Iris pigment epithelial cell (primary cell): ENCODE results near the gene IP6K2.
"Not testable (repeated sequence)": the region's sequence is repeated elsewhere in the genome, so short reads cannot be mapped to it uniquely, and the experiment has no call there.

ENCODE experiments used
- DNase-seq: peaks from one replicate; pipeline ENCODE4 v3.0.0-alpha.2; 2011; ENCODE audit warnings: low read depth

IP6K2 gene

DNA sequence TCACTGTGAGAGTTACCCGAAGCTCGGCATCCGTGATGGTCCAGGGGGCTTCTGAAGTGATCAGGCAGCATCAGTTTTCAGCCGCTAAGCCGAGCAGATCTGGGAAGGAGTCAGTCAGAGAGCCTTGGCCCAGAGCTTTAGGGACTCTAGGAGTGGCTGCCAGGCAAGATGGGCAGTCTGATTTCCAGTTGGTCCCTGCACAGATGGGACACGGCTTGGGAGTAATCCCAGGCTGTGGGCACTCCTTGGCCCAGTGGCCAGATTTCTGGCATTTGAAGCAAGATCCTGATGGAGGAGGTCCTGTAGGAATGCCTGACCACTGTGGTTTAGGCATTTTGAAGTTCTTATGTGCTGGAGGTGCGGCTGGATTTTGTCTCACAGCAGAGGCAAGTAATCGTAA, 10.5 kb upstream of the IP6K2 start:
- DNase-seq = no peak

GRCh38 chr3:48725185-48725855, 8.3 kb upstream of the IP6K2 start:
- DNase-seq = not testable (repeated sequence)

DNA sequence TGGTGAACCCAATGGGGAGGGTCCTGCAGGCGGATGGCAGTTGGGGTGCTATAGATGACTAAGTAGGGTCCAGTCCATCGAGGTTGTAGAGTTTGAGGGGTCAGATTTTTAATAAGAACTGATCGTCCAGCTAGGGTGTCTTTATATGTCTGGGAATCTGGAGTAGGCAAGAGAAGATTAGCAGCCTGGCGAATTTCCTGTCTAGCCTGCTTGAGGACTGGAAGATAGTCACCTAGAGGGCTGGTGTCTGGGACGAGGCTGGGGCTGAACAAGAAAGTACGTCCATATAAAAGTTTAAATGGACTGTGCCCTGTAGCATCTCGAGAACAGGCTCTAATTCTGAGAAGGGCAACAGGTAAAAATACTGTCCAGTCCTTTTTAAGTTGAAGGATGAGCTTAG, 6.7 kb upstream of the IP6K2 start:
- no peak for DNase-seq

- not testable (repeated sequence) for DNase-seq
Observed at GRCh38 chr3:48723293-48723692, 6.3 kb upstream of the IP6K2 start.

GRCh38 chr3:48716508-48716981, 476 bp downstream of the IP6K2 start:
- no peak for DNase-seq

DNA sequence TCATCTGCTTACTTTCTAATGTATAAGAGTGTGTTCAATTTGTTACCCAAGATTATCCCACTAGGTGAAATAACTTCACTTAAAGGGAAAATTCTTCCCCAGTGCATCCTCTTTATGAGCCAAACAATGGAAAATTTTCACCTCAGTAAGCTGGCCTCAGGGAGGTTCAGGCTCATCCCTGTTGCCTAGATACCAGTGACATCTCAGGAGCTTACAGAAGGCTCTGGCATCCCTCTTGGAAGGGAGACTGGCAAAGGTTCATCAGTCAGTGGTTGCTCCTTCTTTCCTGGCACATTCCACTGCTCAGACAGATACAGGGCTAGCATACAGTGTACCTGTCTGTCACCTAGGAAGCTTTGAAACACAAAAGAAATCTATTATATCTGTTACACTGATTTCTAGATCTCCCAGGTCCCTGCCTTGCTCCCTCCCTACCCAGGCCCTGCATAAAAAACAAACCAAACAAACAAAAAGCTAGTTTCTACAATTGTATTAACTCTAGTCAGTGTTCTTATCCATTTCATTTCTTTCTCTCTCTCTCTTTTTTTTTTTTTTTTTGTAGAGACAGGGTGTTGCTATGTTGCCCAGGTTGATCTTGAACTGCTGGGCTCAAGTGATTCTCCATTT, 1.7 kb downstream of the IP6K2 start:
- DNase-seq = peak; percentile 70

- no peak for DNase-seq
Observed at GRCh38 chr3:48711727-48712126, 5.3 kb downstream of the IP6K2 start.

DNA sequence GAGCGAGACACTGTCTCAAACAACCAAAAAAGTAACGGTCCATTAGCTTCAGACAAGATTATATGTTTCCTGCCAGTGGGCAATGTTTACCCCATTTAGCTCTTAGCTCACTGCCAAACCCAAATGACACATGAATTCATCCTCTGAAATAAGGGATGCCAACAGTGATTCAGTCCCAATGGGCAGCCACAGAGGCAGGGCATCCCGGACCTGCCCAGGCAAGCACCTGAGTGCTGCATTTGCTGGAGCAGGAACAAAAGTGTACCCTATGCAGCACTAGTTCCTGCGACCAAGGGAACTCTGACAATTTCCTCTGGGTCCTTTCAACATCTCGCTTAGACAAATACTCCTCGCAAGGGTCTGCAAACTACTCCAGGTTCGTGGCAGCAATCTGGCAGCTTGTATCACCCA, 8.0 kb downstream of the IP6K2 start:
- DNase-seq = no peak

DNA sequence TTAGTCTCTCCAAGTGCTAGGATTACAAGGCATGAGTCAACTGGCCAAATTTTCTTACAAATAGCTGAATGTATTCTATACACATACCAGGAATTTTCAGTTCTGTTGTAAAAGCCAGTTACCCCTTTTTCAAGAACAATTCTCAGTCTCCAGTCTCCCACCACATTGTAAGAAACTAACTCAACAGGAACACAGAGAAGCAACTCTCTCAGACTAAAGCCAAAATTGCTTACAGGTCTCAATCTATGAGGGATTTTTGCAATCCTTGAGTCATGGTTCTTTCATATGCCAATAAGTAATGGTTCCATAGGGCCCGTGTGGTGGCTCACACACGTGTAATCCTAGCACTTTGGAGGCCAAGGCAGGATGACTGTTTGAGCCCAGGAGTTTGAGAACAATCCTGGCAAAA, 8.5 kb downstream of the IP6K2 start:
- DNase-seq = peak; percentile 72

- DNase-seq = no peak
Observed at GRCh38 chr3:48707157-48707556, 9.9 kb downstream of the IP6K2 start.

DNA sequence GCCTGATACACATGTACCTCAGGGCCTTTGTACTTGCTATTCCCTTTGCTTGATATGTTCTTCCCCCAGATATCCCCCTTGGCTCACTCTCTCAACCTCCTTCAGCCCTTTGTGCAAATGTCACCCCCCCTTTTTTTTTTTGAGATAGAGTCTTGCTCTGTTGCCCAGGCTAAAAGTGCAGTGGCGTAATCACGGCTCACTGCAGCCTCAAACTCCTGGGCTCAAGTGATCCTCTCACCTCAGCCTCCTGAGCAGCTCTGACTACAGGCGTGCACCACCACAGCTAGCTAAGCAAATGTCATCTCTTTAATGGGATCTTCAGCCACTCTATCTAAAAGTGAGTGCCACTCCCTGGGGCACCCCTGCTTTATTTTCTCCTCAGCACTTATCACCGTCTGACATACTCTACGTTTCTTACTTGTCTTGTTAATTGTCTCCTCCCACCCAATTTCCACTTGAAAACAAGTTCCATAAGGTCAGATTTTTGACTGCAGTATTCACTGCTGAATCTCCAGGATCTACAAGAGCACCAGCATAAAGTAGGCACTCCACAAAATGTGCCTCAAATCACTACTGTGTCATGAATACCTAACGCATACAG, 14.6 kb downstream of the IP6K2 start:
- DNase-seq = no peak

DNA sequence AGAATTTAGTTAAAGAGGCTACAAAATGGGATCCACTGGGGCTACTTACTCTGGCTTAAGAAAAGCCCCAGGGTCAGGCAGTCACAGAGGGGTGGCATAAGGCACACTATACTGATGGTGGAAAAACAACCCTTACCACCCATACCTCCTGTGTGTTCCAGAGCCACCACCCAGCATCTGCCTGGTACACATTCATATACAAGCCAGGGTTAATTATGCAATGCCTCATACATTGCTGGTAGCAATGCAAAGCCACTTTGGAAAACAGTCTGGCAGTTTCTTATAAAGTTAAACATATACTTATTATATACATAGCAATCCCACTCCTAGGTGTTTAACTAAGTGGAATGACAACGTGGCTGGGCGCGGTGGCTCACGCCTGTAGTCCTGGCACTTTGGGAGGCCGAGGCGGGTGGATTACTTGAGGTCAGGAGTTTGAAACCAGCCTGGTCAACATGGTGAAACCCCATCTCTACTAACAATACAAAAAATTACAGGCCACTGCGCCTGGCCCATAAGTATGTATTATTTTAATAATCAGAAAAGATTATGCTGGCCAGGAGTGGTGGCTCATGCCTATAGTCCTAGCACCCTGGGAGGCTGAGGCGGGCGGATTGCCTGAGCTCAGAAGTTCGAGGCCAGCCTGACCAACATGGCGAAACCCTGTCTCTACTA, 16.2 kb downstream of the IP6K2 start:
- DNase-seq = no peak

- no peak for DNase-seq
Observed at GRCh38 chr3:48698891-48699290, 18.1 kb downstream of the IP6K2 start.

DNA sequence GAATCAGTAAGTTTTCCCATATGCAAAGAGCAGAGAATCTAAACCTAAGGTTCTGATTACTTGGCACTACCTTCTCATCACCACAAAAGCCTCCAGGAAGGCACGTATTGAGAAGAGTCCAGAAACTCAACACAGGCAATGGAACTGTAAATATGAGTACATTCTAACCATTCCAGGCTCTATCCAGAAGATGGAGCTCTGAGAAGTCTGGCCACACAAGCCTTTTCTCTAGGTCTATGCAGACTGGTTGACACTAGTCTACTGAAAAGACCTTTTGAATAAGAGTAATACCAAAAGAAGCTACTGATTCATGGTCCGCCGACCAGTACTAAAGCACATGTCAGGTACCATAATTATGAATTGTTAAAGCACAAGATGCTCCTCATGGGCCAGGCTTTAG, 19.1 kb downstream of the IP6K2 start:
- DNase-seq = no peak

- no peak for DNase-seq
Observed at GRCh38 chr3:48696601-48697000, 20.4 kb downstream of the IP6K2 start.

DNA sequence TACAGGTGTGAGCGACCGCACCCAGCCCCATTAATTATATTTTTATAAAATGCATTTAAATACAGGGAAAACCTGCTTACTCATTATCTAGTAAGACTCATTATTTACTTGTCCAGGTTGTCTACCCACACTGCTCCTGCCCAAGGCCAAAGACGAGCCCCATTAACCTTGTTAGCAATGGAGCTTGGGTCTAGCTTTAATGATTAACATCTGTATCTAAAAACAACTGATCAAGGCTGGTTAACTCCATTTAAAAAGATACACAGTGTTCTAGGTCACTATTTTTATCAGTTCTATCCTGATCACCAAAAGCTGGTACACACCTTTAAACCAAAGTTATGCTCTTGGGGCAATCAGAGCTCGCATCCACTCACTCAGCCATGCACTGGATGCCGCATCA, 20.9 kb downstream of the IP6K2 start:
- DNase-seq = no peak

DNA sequence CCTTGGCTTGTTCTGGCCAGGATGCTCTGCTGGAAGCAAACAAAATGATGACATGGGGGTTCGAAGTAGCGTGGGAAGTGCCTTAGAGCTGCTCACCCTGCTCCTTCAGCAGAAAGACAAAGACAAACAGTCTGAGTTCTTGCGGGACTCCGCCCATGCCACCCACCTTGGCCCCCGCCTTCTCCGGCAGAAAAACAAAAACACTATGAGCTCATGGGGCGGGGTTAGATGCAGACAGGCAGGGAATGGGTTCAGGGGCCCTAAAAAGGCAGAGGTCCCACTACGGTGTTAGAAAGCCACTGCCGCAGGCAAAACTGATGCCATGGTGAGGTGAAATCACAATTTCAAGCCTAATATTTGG, 21.6 kb downstream of the IP6K2 start:
- peak; percentile 82 for DNase-seq

DNA sequence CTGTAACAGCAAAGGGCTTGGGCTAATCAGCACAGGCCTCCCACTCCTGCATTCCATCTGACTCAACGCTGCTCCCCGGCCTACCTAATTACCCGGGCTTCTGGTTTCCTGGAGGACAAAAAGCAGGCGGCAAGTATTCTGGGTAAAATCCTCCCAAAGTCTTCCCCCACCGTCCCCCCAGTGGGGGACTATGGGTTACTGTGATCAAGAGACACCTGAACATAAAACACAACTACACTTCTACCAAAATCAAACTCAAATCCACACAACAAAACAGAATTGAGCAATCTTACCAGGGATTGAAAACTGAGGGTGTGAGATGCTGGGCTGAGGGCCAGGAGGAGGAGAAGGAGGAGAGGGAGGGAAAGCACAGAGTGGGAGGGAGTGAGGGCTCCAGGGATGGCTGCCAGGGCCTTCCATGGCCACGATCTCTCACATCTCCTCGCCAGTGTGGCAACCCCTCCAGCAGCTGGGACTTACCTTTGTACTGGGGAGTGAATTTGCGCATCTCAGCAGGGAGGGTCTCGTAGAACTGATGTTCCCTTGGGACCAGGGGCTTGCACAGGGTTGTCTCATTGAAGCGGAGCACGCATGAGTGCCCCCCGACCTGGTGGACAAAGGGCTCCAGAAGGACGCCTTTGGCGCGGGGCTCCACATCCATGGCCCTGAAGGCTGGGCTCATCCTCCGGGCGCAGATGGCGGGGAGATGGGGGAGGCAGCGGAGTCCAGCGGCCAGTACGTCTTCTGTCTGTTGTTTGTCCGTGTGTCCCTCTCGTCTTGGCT, 22.2 kb downstream of the IP6K2 start:
- DNase-seq = peak; percentile 92

- no peak for DNase-seq
Observed at GRCh38 chr3:48693826-48694225, 23.2 kb downstream of the IP6K2 start.

GRCh38 chr3:48692551-48692950, 24.5 kb downstream of the IP6K2 start:
- no peak for DNase-seq

- DNase-seq = no peak
Observed at GRCh38 chr3:48690846-48691458, 26.1 kb downstream of the IP6K2 start.

GRCh38 chr3:48689384-48689783, 27.6 kb downstream of the IP6K2 start:
- no peak for DNase-seq
